CD4-positive, alpha-beta T cell treated with Interleukin-10 for 1 hour (primary cell): ENCODE data around the gene MTRFR.
A peak's percentile ranks its signal among the peaks of the same experiment; 100 is the strongest.

Source experiments
- DNase-seq: peaks from one replicate; pipeline ENCODE4 v3.0.0-alpha.2; 2020

The MTRFR gene

GRCh38 chr12:123271001-123271668 is 37.9 kb downstream of the MTRFR start:
- DNase-seq, result peak; percentile 75

GRCh38 chr12:123273166-123273565 is 39.9 kb downstream of the MTRFR start:
- DNase-seq, result no peak

- DNase-seq, result no peak
Observed at GRCh38 chr12:123278101-123278627, 44.9 kb downstream of the MTRFR start.

- DNase-seq, result no peak
Observed at GRCh38 chr12:123280971-123281370, 47.7 kb downstream of the MTRFR start.

GRCh38 chr12:123282111-123282510 is 48.9 kb downstream of the MTRFR start:
- no peak for DNase-seq

GRCh38 chr12:123283461-123283860 is 50.2 kb downstream of the MTRFR start:
- no peak for DNase-seq

GRCh38 chr12:123284669-123285068 is 51.4 kb downstream of the MTRFR start:
- DNase-seq, result no peak

GRCh38 chr12:123286652-123287373 is 53.6 kb downstream of the MTRFR start:
- no peak for DNase-seq

- DNase-seq, result no peak
Observed at GRCh38 chr12:123288751-123289346, 55.6 kb downstream of the MTRFR start.

- no peak for DNase-seq
Observed at GRCh38 chr12:123289911-123290310, 56.7 kb downstream of the MTRFR start.

GRCh38 chr12:123293178-123293760 is 60.0 kb downstream of the MTRFR start:
- no peak for DNase-seq

GRCh38 chr12:123305136-123305535 is 71.9 kb downstream of the MTRFR start:
- no peak for DNase-seq

- DNase-seq, result no peak
Observed at GRCh38 chr12:123306200-123306599, 73.0 kb downstream of the MTRFR start.
